ENCODE data around the gene CYP8B1.

DNA sequence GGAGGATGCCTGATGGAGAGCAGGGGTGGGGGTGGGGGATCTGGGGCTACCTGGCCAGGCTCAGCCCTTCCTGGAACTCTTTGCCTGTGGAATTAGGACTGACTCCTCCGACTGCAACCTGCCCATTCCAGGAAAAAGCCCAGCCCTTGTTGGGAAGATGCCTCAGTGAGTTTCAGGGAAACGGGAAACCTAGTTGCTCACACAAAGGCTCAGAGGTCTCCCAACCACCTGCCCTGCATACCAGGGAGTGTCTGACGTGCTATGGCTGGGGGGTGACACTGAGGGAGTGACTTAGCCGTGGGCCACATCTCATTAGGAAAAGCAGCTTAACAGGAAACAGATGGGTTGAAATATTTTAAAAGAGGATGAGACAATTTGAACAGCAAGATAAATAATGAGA lies 27.9 kb downstream of the CYP8B1 start:
- TF ChIP-seq EZH2 (IDR thresholded peaks at IDR 0.05), result no peak
- TF ChIP-seq POLR2AphosphoS5 (IDR thresholded peaks at IDR 0.05; ENCODE audit: borderline replicate concordance, low read depth, low read length), result no peak
- TF ChIP-seq FOXP2 (optimal IDR thresholded peaks at IDR 0.05; ENCODE audit: control extremely low read depth, extremely low read length, insufficient read depth), result no peak

All from SK-N-MC (cell line).